HL-60 (cell line): Measurements from ENCODE around the gene IQSEC1.

Experiments used
- CTCF ChIP-seq: IDR thresholded peaks from one replicate; pipeline ENCODE4 v1.5.1; 2011; ENCODE audit warnings: low read length, control low read depth, inconsistent platforms; ENCODE audit not compliant: insufficient read depth
- POLR2AphosphoS5 ChIP-seq: IDR thresholded peaks from 2 replicates; pipeline ENCODE4 v1.6.1; 2012; ENCODE audit warnings: low read depth
- TF ChIP-seq, protein P1 (sequence below): IDR thresholded peaks from 2 replicates; pipeline ENCODE4 v1.6.1; 2012; ENCODE audit warnings: low read depth; ENCODE audit not compliant: insufficient replicate concordance

GRCh38 chr3:12963231-12963896, 109.9 kb downstream of the IQSEC1 start:
- no peak for TF ChIP-seq CTCF
- TF ChIP-seq, protein P1, sequence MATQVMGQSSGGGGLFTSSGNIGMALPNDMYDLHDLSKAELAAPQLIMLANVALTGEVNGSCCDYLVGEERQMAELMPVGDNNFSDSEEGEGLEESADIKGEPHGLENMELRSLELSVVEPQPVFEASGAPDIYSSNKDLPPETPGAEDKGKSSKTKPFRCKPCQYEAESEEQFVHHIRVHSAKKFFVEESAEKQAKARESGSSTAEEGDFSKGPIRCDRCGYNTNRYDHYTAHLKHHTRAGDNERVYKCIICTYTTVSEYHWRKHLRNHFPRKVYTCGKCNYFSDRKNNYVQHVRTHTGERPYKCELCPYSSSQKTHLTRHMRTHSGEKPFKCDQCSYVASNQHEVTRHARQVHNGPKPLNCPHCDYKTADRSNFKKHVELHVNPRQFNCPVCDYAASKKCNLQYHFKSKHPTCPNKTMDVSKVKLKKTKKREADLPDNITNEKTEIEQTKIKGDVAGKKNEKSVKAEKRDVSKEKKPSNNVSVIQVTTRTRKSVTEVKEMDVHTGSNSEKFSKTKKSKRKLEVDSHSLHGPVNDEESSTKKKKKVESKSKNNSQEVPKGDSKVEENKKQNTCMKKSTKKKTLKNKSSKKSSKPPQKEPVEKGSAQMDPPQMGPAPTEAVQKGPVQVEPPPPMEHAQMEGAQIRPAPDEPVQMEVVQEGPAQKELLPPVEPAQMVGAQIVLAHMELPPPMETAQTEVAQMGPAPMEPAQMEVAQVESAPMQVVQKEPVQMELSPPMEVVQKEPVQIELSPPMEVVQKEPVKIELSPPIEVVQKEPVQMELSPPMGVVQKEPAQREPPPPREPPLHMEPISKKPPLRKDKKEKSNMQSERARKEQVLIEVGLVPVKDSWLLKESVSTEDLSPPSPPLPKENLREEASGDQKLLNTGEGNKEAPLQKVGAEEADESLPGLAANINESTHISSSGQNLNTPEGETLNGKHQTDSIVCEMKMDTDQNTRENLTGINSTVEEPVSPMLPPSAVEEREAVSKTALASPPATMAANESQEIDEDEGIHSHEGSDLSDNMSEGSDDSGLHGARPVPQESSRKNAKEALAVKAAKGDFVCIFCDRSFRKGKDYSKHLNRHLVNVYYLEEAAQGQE, result no peak
- no peak for TF ChIP-seq POLR2AphosphoS5
